Measurements from ENCODE around the gene LRRC37A.
"Not testable (repeated sequence)": the region's sequence is repeated elsewhere in the genome, so short reads cannot be mapped to it uniquely, and the experiment has no call there.

The LRRC37A gene

GRCh38 chr17:46273541-46274236, 21.2 kb upstream of the LRRC37A start:
- Histone ChIP-seq H2BK5ac (ENCODE audit: low read depth, low read length, poor library complexity) (no peak overlapping the region), H4K8ac (ENCODE audit: low read depth, low read length) (no peak overlapping the region), H3K4me3 (ENCODE audit: low read depth, low read length) (no peak overlapping the region), H2AFZ (ENCODE audit: insufficient read depth, low read length, poor library complexity) (no peak overlapping the region), H2BK120ac (ENCODE audit: insufficient read depth, low read length, poor library complexity) (no peak overlapping the region), H3K27ac (ENCODE audit: low read depth, low read length) (no peak overlapping the region), H3K79me2 (ENCODE audit: control insufficient read depth, insufficient read depth, low read length, poor library complexity) (no peaks in the 10 kb centered on the region), H3K4ac (ENCODE audit: low read depth, low read length) (no peak overlapping the region), H3K14ac (ENCODE audit: low read length) (no peak overlapping the region), H3K23ac (ENCODE audit: low read length) (no peak overlapping the region), H4K12ac (ENCODE audit: low read depth, low read length) (no peak overlapping the region), H3K27me3 (ENCODE audit: insufficient read depth, low read length) (peaks cover 2% of the 10 kb centered on the region), H2BK12ac (ENCODE audit: low read length) (no peak overlapping the region), H2AK5ac (ENCODE audit: low read length) (no peak overlapping the region), H3K79me1 (ENCODE audit: low read length) (no peaks in the 10 kb centered on the region), H3K36me3 (ENCODE audit: control insufficient read depth in 1 of 2, insufficient read depth in 2 of 2, low read length in 2 of 2) (no peaks in the 10 kb centered on the region), H4K91ac (ENCODE audit: low read depth, low read length) (no peak overlapping the region), H3K18ac (ENCODE audit: low read length) (no peak overlapping the region), H3K4me2 (ENCODE audit: low read length) (no peak overlapping the region), H3K9me3 (ENCODE audit: insufficient read depth, low read depth, low read length) (no peaks in the 10 kb centered on the region), H3K9ac (ENCODE audit: low read length) (no peak overlapping the region), H3K4me1 (ENCODE audit: control insufficient read depth in 1 of 2, insufficient read depth in 2 of 2, low read length in 2 of 2) (no peaks in the 10 kb centered on the region)
- no peak for DNase-seq
- WGBS (ENCODE audit: extremely low coverage, insufficient coverage, insufficient read length) = no CpG with 5 or more reads among the region's 6 CpGs

- no peak overlapping the region for H3K4me3 ChIP-seq (ENCODE audit: low read depth, low read length)
- no peak overlapping the region for H3K14ac ChIP-seq (ENCODE audit: low read length)
- H3K79me1 ChIP-seq (ENCODE audit: low read length) = no peaks in the 10 kb centered on the region
- H4K8ac ChIP-seq (ENCODE audit: low read depth, low read length) = no peak overlapping the region
- H2BK12ac ChIP-seq (ENCODE audit: low read length) = no peak overlapping the region
- peaks cover 2% of the 10 kb centered on the region for H3K27me3 ChIP-seq (ENCODE audit: insufficient read depth, low read length)
- H3K4me2 ChIP-seq (ENCODE audit: low read length) = no peak overlapping the region
- no peak overlapping the region for H3K18ac ChIP-seq (ENCODE audit: low read length)
- no peak overlapping the region for H3K4ac ChIP-seq (ENCODE audit: low read depth, low read length)
- H4K91ac ChIP-seq (ENCODE audit: low read depth, low read length) = no peak overlapping the region
- H3K36me3 ChIP-seq (ENCODE audit: control insufficient read depth in 1 of 2, insufficient read depth in 2 of 2, low read length in 2 of 2) = no peaks in the 10 kb centered on the region
- no peak overlapping the region for H4K12ac ChIP-seq (ENCODE audit: low read depth, low read length)
- no peak overlapping the region for H2BK5ac ChIP-seq (ENCODE audit: low read depth, low read length, poor library complexity)
- H2BK120ac ChIP-seq (ENCODE audit: insufficient read depth, low read length, poor library complexity) = no peak overlapping the region
- H3K4me1 ChIP-seq (ENCODE audit: control insufficient read depth in 1 of 2, insufficient read depth in 2 of 2, low read length in 2 of 2) = no peaks in the 10 kb centered on the region
- H3K9me3 ChIP-seq (ENCODE audit: insufficient read depth, low read depth, low read length) = no peaks in the 10 kb centered on the region
- no peak overlapping the region for H2AK5ac ChIP-seq (ENCODE audit: low read length)
- no peak overlapping the region for H3K9ac ChIP-seq (ENCODE audit: low read length)
- no peaks in the 10 kb centered on the region for H3K79me2 ChIP-seq (ENCODE audit: control insufficient read depth, insufficient read depth, low read length, poor library complexity)
- H2AFZ ChIP-seq (ENCODE audit: insufficient read depth, low read length, poor library complexity) = no peak overlapping the region
- H3K27ac ChIP-seq (ENCODE audit: low read depth, low read length) = no peak overlapping the region
- DNase-seq = no peak
- no CpG with 5 or more reads among the region's 3 CpGs for WGBS (ENCODE audit: extremely low coverage, insufficient coverage, insufficient read length)
- H3K23ac ChIP-seq (ENCODE audit: low read length) = no peak overlapping the region
Measured at GRCh38 chr17:46274238-46274637, 20.7 kb upstream of the LRRC37A start.

- not testable (repeated sequence) for H3K9ac ChIP-seq (ENCODE audit: low read length); DNase-seq; H3K27me3 ChIP-seq (ENCODE audit: insufficient read depth, low read length); H3K36me3 ChIP-seq (ENCODE audit: control insufficient read depth in 1 of 2, insufficient read depth in 2 of 2, low read length in 2 of 2); H4K12ac ChIP-seq (ENCODE audit: low read depth, low read length); H3K4ac ChIP-seq (ENCODE audit: low read depth, low read length); H3K4me3 ChIP-seq (ENCODE audit: low read depth, low read length); H3K23ac ChIP-seq (ENCODE audit: low read length); H3K79me1 ChIP-seq (ENCODE audit: low read length); H2AK5ac ChIP-seq (ENCODE audit: low read length); H3K18ac ChIP-seq (ENCODE audit: low read length); H3K14ac ChIP-seq (ENCODE audit: low read length); H3K4me1 ChIP-seq (ENCODE audit: control insufficient read depth in 1 of 2, insufficient read depth in 2 of 2, low read length in 2 of 2); H3K27ac ChIP-seq (ENCODE audit: low read depth, low read length); H2BK12ac ChIP-seq (ENCODE audit: low read length); H2AFZ ChIP-seq (ENCODE audit: insufficient read depth, low read length, poor library complexity); H2BK5ac ChIP-seq (ENCODE audit: low read depth, low read length, poor library complexity); H3K79me2 ChIP-seq (ENCODE audit: control insufficient read depth, insufficient read depth, low read length, poor library complexity); H4K91ac ChIP-seq (ENCODE audit: low read depth, low read length); H3K9me3 ChIP-seq (ENCODE audit: insufficient read depth, low read depth, low read length); H4K8ac ChIP-seq (ENCODE audit: low read depth, low read length); H2BK120ac ChIP-seq (ENCODE audit: insufficient read depth, low read length, poor library complexity); H3K4me2 ChIP-seq (ENCODE audit: low read length)
- WGBS (ENCODE audit: extremely low coverage, insufficient coverage, insufficient read length) = no CpG with 5 or more reads among the region's 3 CpGs
Measured at GRCh38 chr17:46276728-46277479, 18.0 kb upstream of the LRRC37A start.

GRCh38 chr17:46281336-46281735, 13.6 kb upstream of the LRRC37A start:
- not testable (repeated sequence) for H3K79me1 ChIP-seq (ENCODE audit: low read length); H3K79me2 ChIP-seq (ENCODE audit: control insufficient read depth, insufficient read depth, low read length, poor library complexity); H3K4me1 ChIP-seq (ENCODE audit: control insufficient read depth in 1 of 2, insufficient read depth in 2 of 2, low read length in 2 of 2); H3K36me3 ChIP-seq (ENCODE audit: control insufficient read depth in 1 of 2, insufficient read depth in 2 of 2, low read length in 2 of 2); H3K4me3 ChIP-seq (ENCODE audit: low read depth, low read length); H3K27me3 ChIP-seq (ENCODE audit: insufficient read depth, low read length); H3K14ac ChIP-seq (ENCODE audit: low read length); H3K4me2 ChIP-seq (ENCODE audit: low read length); H2AFZ ChIP-seq (ENCODE audit: insufficient read depth, low read length, poor library complexity); H2AK5ac ChIP-seq (ENCODE audit: low read length); H2BK120ac ChIP-seq (ENCODE audit: insufficient read depth, low read length, poor library complexity); H3K9ac ChIP-seq (ENCODE audit: low read length); H2BK5ac ChIP-seq (ENCODE audit: low read depth, low read length, poor library complexity); H4K12ac ChIP-seq (ENCODE audit: low read depth, low read length); H2BK12ac ChIP-seq (ENCODE audit: low read length); H4K91ac ChIP-seq (ENCODE audit: low read depth, low read length); H4K8ac ChIP-seq (ENCODE audit: low read depth, low read length); H3K23ac ChIP-seq (ENCODE audit: low read length); H3K18ac ChIP-seq (ENCODE audit: low read length); H3K4ac ChIP-seq (ENCODE audit: low read depth, low read length); H3K27ac ChIP-seq (ENCODE audit: low read depth, low read length); H3K9me3 ChIP-seq (ENCODE audit: insufficient read depth, low read depth, low read length)
- no CpG with 5 or more reads among the region's 4 CpGs for WGBS (ENCODE audit: extremely low coverage, insufficient coverage, insufficient read length)
- DNase-seq = peak in 1 of 2 donors; percentile 9

Measured in trophoblast cell (in vitro differentiated cells and primary cell).